B cell (primary cell): Measurements from ENCODE around the gene PPP1R12B. TPM values are rescaled to one million over a fixed set of nuclear protein-coding genes. Genes with fewer than 3 reads are reported as not detected.

ENCODE experiments used
- ATAC-seq: fragments of 200-7000 bp; cut with Tn5 transposase; one replicate; pipeline ENCODE4 v1.10.0; 2021; ENCODE audit warnings: low read depth, mild to moderate bottlenecking, moderate number of reproducible peaks, moderate library complexity
- CTCF ChIA-PET: fragments of 350-600 bp; sonication (Branson Sonifier 250); formaldehyde crosslinking; loops from one replicate; lab custom pipeline; 2021; ENCODE audit warnings: antibody characterized with exemption, inconsistent platforms; lab: Charles Lee
- POLR2A ChIA-PET: fragments of 350-600 bp; sonication (Branson Sonifier 250); formaldehyde crosslinking; loops from one replicate; lab custom pipeline; 2021; ENCODE audit warnings: antibody characterized with exemption; lab: Charles Lee
- DNase-seq: peaks from one replicate; pipeline ENCODE4 v3.0.0; 2013
- H2AFZ ChIP-seq: 2 replicates; pipeline ENCODE4 v1.6.1; 2012; ENCODE audit warnings: mild to moderate bottlenecking, low read depth, low read length; ENCODE audit not compliant: insufficient read depth, poor library complexity, severe bottlenecking
- H3K27ac ChIP-seq, 2 donors: 1 replicate in 1 of 2; 2 replicates in 1 of 2; pipeline ENCODE4 v1.5.1; 2012 to 2013; ENCODE audit warnings: low read length in 2 of 2, mild to moderate bottlenecking in 2 of 2, moderate library complexity in 1 of 2
- H3K27me3 ChIP-seq, 4 experiments: fragments of 200-600 bp in 1 of 4; sonication (generic) in 1 of 4; replicated peaks in 1 of 4; 1 replicate in 2 of 4; 2 replicates in 2 of 4; pipeline versions ENCODE4 v1.6.1 to v1.7.0; 2013 to 2016; ENCODE audit warnings: low read length in 3 of 4, mild to moderate bottlenecking in 2 of 4, mixed read lengths in 1 of 4, moderate library complexity in 1 of 4; ENCODE audit not compliant: insufficient read depth in 4 of 4, control insufficient read depth in 3 of 4; ENCODE audit errors: control extremely low read depth in 1 of 4
- H3K36me3 ChIP-seq, 2 experiments: replicated peaks in 1 of 2; 1 replicate in 1 of 2; 2 replicates in 1 of 2; pipeline versions ENCODE4 v1.6.1 to v1.7.1; 2013; ENCODE audit warnings: low read length in 1 of 2; ENCODE audit not compliant: insufficient read depth in 2 of 2, control insufficient read depth in 1 of 2; ENCODE audit errors: control extremely low read depth in 1 of 2, extremely low read depth in 1 of 2
- H3K4me1 ChIP-seq, 2 donors: fragments of 200-600 bp in 1 of 2; sonication (generic) in 1 of 2; 1 replicate in 1 of 2; 2 replicates in 1 of 2; pipeline versions ENCODE4 v1.5.1 to v1.6.1; 2013 to 2017; ENCODE audit warnings: low read length in 2 of 2; ENCODE audit not compliant: control insufficient read depth in 2 of 2, insufficient read depth in 2 of 2
- H3K4me2 ChIP-seq: replicated peaks from 2 replicates; pipeline ENCODE3; 2012; ENCODE audit warnings: mild to moderate bottlenecking, low read depth, low read length; ENCODE audit not compliant: poor library complexity, severe bottlenecking
- H3K4me3 ChIP-seq, 5 experiments: fragments of 200-600 bp in 1 of 5; sonication (generic) in 1 of 5; 1 replicate in 3 of 5; 2 replicates in 2 of 5; pipeline versions ENCODE4 v1.5.1 to v1.7.0; 2011 to 2016; ENCODE audit warnings: low read length in 4 of 5, mild to moderate bottlenecking in 4 of 5, low read depth in 2 of 5, control low read depth in 1 of 5, moderate library complexity in 1 of 5; ENCODE audit not compliant: insufficient read depth in 1 of 5; ENCODE audit errors: control extremely low read depth in 1 of 5, extremely low read depth in 1 of 5
- H3K79me2 ChIP-seq: fragments of 200-600 bp; sonication (generic); one replicate; pipeline ENCODE4 v1.6.0; 2016; ENCODE audit warnings: low read length; ENCODE audit not compliant: control insufficient read depth, insufficient read depth
- H3K9ac ChIP-seq: fragments of 200-600 bp; sonication (generic); 2 replicates; pipeline ENCODE4 v1.6.1; 2017; ENCODE audit warnings: mild to moderate bottlenecking, low read length, moderate library complexity
- H3K9me3 ChIP-seq, 3 donors: one replicate each; pipeline versions ENCODE4 v1.6.1 to v1.7.1; 2013; ENCODE audit warnings: low read length in 2 of 3; ENCODE audit not compliant: control insufficient read depth in 2 of 3, insufficient read depth in 1 of 3; ENCODE audit errors: control extremely low read depth in 1 of 3
- H4K20me1 ChIP-seq: 2 replicates; pipeline ENCODE4 v1.6.0; 2012; ENCODE audit warnings: mild to moderate bottlenecking, low read length; ENCODE audit not compliant: insufficient read depth, control insufficient read depth, poor library complexity, severe bottlenecking
- H3K27ac Mint-ChIP-seq: one replicate; pipeline ENCODE4 v1.8.0; 2021; ENCODE audit warnings: mixed read lengths
- H3K27me3 Mint-ChIP-seq: one replicate; pipeline ENCODE4 v1.8.0; 2021; ENCODE audit warnings: mixed read lengths
- H3K4me1 Mint-ChIP-seq: one replicate; pipeline ENCODE4 v1.8.0; 2021; ENCODE audit warnings: mixed read lengths
- H3K4me3 Mint-ChIP-seq: one replicate; pipeline ENCODE4 v1.8.0; 2021; ENCODE audit warnings: mixed read lengths
- H3K9me3 Mint-ChIP-seq: one replicate; pipeline ENCODE4 v1.8.0; 2022; ENCODE audit warnings: mixed read lengths; ENCODE audit not compliant: insufficient read depth
- EZH2 ChIP-seq: IDR thresholded peaks from 2 replicates; pipeline ENCODE4 v1.6.1; 2012; ENCODE audit warnings: borderline replicate concordance, low read depth, mild to moderate bottlenecking, moderate library complexity, low read length; ENCODE audit not compliant: insufficient read depth, poor library complexity, severe bottlenecking
- WGBS: methylation state at CpG from one replicate; pipeline ENCODE4 v1.1.5; 2013; ENCODE audit warnings: missing lambda C conversion rate; ENCODE audit not compliant: insufficient coverage; 5-methylcytosine and 5-hydroxymethylcytosine counted together
- intact Hi-C: fragments of 100-400 bp; cut with micrococcal nuclease; formaldehyde crosslinking; loops from one replicate; pipeline ENCODE4 v1.10.0; 2022
- polyA plus RNA-seq: library from polyadenylated mRNA; depleted of rRNA; stranded (reverse); fragments of >200 nt; gene quantifications from 2 replicates; pipeline ENCODE4 v1.2.3, GENCODE V29; 2012
- total RNA-seq, 2 donors: library from RNA; stranded (reverse); fragments of 120-200 nt in 1 of 2; gene quantifications; 1 replicate in 1 of 2; 2 replicates in 1 of 2; pipeline versions ENCODE4 v1.2.3 to v1.2.4, GENCODE V29; 2013 to 2022
- TF ChIP-seq, protein P1 (sequence below): fragments of 200-600 bp; IDR thresholded peaks from one replicate; pipeline ENCODE4 v1.8.0; 2022; ENCODE audit warnings: antibody characterized with exemption, mild to moderate bottlenecking

The PPP1R12B gene
- total and polyA plus RNA-seq, 2 donors (not counting 1 experiment from before 2014, with no cell fraction given) = 7.1 to 49.6 TPM

DNA sequence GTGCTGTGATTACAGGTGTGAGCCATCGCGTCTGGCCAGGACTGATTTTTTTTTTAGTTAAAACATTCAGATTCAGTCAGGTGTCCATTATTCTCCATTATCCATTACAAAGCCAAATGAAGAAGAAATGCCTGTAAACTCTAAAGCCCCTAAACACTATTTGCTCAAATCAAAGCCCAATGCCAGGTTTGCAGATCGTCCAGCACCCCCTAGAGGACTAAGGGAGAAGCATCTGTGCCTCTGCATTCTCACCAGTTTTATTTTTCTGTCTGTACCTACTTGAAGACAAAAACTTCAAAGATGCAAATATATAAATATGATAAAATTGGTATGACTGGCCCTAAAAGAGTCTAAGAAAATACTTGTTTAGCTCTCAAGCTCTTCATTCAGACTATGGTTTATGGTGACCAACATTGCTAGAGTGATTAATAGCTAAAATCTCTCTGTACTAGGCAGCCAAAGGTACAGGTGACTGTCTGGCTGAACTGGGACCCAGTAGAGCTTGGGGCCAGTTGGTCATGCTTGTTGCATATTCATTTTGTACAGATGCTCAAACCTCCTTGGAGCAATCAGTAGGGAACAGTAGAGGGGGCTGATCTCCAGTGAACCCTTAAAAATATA, 223.3 kb downstream of the PPP1R12B start:
- Histone ChIP-seq H4K20me1 (no peaks in the 10 kb centered on the region), H3K9me3 (no peaks in the 10 kb centered on the region), H3K36me3 (peaks cover 2 to 6% of the 10 kb centered on the region in 2 experiments), H3K4me3 (no peak overlapping the region), H2AFZ (no peak overlapping the region), H3K79me2 (no peaks in the 10 kb centered on the region), H3K4me2 (no peak overlapping the region), H3K4me1 (peaks cover 0 to 3% of the 10 kb centered on the region in 2 donors), H3K27ac (no peak overlapping the region), H3K9ac (no peak overlapping the region), H3K27me3 (no peaks in the 10 kb centered on the region)
- peak; percentile 58 for DNase-seq
- Mint-ChIP-seq H3K27ac (no peak overlapping the region), H3K4me3 (no peak overlapping the region), H3K9me3 (no peaks in the 10 kb centered on the region), H3K27me3 (no peaks in the 10 kb centered on the region), H3K4me1 (peaks cover 7% of the 10 kb centered on the region)
- peak; percentile 49 for ATAC-seq
- TF ChIP-seq, protein P1, sequence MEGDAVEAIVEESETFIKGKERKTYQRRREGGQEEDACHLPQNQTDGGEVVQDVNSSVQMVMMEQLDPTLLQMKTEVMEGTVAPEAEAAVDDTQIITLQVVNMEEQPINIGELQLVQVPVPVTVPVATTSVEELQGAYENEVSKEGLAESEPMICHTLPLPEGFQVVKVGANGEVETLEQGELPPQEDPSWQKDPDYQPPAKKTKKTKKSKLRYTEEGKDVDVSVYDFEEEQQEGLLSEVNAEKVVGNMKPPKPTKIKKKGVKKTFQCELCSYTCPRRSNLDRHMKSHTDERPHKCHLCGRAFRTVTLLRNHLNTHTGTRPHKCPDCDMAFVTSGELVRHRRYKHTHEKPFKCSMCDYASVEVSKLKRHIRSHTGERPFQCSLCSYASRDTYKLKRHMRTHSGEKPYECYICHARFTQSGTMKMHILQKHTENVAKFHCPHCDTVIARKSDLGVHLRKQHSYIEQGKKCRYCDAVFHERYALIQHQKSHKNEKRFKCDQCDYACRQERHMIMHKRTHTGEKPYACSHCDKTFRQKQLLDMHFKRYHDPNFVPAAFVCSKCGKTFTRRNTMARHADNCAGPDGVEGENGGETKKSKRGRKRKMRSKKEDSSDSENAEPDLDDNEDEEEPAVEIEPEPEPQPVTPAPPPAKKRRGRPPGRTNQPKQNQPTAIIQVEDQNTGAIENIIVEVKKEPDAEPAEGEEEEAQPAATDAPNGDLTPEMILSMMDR = peak; percentile 91
- TF ChIP-seq EZH2 = no peak
- no CpG with 5 or more reads among the region's 3 CpGs for WGBS
- POLR2A ChIA-PET = no interaction called here
- CTCF ChIA-PET = interaction anchor here (0.7 to 5.5 kb wide), 24 partner anchors 8 to 230 kb away, joined by 3 to 35 read pairs (median 6); partner anchors contain the start of gene UBE2T
- intact Hi-C loops = loop anchor here (1.0 kb wide), 3 partner anchors 71 to 231 kb away; partner anchors contain the start of gene UBE2T

DNA sequence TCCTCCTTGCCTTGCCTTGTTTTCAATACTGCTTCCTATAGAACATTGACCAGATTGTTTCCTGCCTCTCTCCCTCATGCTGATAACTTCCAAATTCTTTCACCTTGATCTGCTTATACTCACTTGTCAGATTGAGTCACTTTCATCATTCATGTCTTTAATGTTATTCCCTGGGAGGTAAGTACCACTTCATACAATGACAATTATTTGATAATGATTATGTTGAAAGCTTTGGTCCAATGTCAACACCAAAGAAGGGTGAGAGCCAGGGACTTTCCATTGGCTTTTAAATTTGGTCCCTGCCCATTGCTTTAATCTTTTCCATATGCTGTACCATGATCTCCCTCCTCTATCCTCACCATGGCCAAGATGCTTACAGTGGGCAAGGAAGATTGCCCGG, 224.4 kb downstream of the PPP1R12B start:
- no peaks in the 10 kb centered on the region for H3K27me3 ChIP-seq
- H3K4me3 Mint-ChIP-seq = no peak overlapping the region
- H3K4me3 ChIP-seq = no peak overlapping the region
- H2AFZ ChIP-seq = no peak overlapping the region
- ChIA-PET POLR2A (no interaction called here), CTCF (interaction anchor here (1.9 to 5.5 kb wide), 7 partner anchors 11 to 146 kb away, joined by 5 to 35 read pairs (median 11); no protein-coding TSS in a partner anchor)
- no peaks in the 10 kb centered on the region for H3K9me3 Mint-ChIP-seq
- intact Hi-C loops = no loop called here
- no peaks in the 10 kb centered on the region for H3K4me1 ChIP-seq
- DNase-seq (no peak), ATAC-seq (no peak)
- H3K9me3 ChIP-seq = no peaks in the 10 kb centered on the region
- H3K36me3 ChIP-seq = peaks cover 2 to 3% of the 10 kb centered on the region in 2 experiments
- H3K4me1 Mint-ChIP-seq = peaks cover under 1% of the 10 kb centered on the region
- no peaks in the 10 kb centered on the region for H4K20me1 ChIP-seq
- TF ChIP-seq, protein P1 = no peak
- no peak for TF ChIP-seq EZH2
- H3K4me2 ChIP-seq = no peak overlapping the region
- WGBS = no CpG with 5 or more reads among the region's 1 CpG
- H3K9ac ChIP-seq = no peak overlapping the region
- no peaks in the 10 kb centered on the region for H3K79me2 ChIP-seq
- no peak overlapping the region for H3K27ac ChIP-seq
- no peaks in the 10 kb centered on the region for H3K27me3 Mint-ChIP-seq
- H3K27ac Mint-ChIP-seq = no peak overlapping the region
